HG02642 (cell line): ENCODE measurements around the gene RNF14.

ENCODE experiments used
- ATAC-seq: cut with Tn5 transposase; IDR thresholded peaks from one replicate; pipeline ENCODE4 v1.9.1; 2021; ENCODE audit warnings: mild to moderate bottlenecking; ENCODE audit not compliant: unreplicated experiment, poor library complexity

The RNF14 gene

GRCh38 chr5:141947316-141947715 is 21.6 kb upstream of the RNF14 start:
- no peak for ATAC-seq

GRCh38 chr5:141948812-141949211 is 20.1 kb upstream of the RNF14 start:
- ATAC-seq = no peak

GRCh38 chr5:141949511-141949910 is 19.4 kb upstream of the RNF14 start:
- no peak for ATAC-seq

- no peak for ATAC-seq
Observed at GRCh38 chr5:141950207-141951005, 18.5 kb upstream of the RNF14 start.

- peak; percentile 88 for ATAC-seq
Observed at GRCh38 chr5:141951332-141951781, 17.5 kb upstream of the RNF14 start.

- ATAC-seq = no peak
Observed at GRCh38 chr5:141952020-141952419, 16.9 kb upstream of the RNF14 start.

GRCh38 chr5:141954194-141954593 is 14.7 kb upstream of the RNF14 start:
- no peak for ATAC-seq

- ATAC-seq = no peak
Observed at GRCh38 chr5:141957367-141957996, 11.4 kb upstream of the RNF14 start.

GRCh38 chr5:141958113-141958512 is 10.8 kb upstream of the RNF14 start, which contains the start of gene PCDH12:
PCDH12 (minus strand) TSS chr5:141958202; CDS start chr5:141957851, 351 bp downstream.
- ATAC-seq = no peak

- ATAC-seq = no peak
Observed at GRCh38 chr5:141958546-141959172, 10.2 kb upstream of the RNF14 start.

GRCh38 chr5:141960018-141960417 is 8.9 kb upstream of the RNF14 start:
- no peak for ATAC-seq

GRCh38 chr5:141960449-141961323 is 8.2 kb upstream of the RNF14 start:
- ATAC-seq = peak; percentile 94

- no peak for ATAC-seq
Observed at GRCh38 chr5:141961466-141961865, 7.4 kb upstream of the RNF14 start.

- no peak for ATAC-seq
Observed at GRCh38 chr5:141963701-141964100, 5.2 kb upstream of the RNF14 start.

- no peak for ATAC-seq
Observed at GRCh38 chr5:141965071-141965470, 3.8 kb upstream of the RNF14 start.

GRCh38 chr5:141966275-141966962 is 2.5 kb upstream of the RNF14 start:
- no peak for ATAC-seq

GRCh38 chr5:141966963-141967333 is 2.0 kb upstream of the RNF14 start:
- ATAC-seq = no peak

- ATAC-seq = peak; percentile 52
Observed at GRCh38 chr5:141969783-141970771, 1.2 kb downstream of the RNF14 start.
